NCI-H1105 treated with DMSO at 0.1 percent for 48 hours (cell line): ENCODE results near the gene XIRP1.

Experiments
- DNase-seq: peaks from one replicate; lab custom pipeline; 2025; lab: John Stamatoyannopoulos, UW

XIRP1 gene

GRCh38 chr3:39210078-39210477, 17.7 kb upstream of the XIRP1 start:
- no peak for DNase-seq

GRCh38 chr3:39209329-39209970, 17.1 kb upstream of the XIRP1 start:
- DNase-seq, result no peak

GRCh38 chr3:39208463-39209055, 16.2 kb upstream of the XIRP1 start:
- no peak for DNase-seq

- DNase-seq, result peak; percentile 4
Measured at GRCh38 chr3:39207361-39208186, 15.2 kb upstream of the XIRP1 start.

GRCh38 chr3:39205919-39206516, 13.6 kb upstream of the XIRP1 start:
- no peak for DNase-seq

GRCh38 chr3:39205131-39205530, 12.7 kb upstream of the XIRP1 start:
- no peak for DNase-seq

- no peak for DNase-seq
Measured at GRCh38 chr3:39203860-39204259, 11.5 kb upstream of the XIRP1 start.

GRCh38 chr3:39203402-39203801, 11.0 kb upstream of the XIRP1 start:
- DNase-seq, result no peak

- DNase-seq, result no peak
Measured at GRCh38 chr3:39202094-39202493, 9.7 kb upstream of the XIRP1 start.

GRCh38 chr3:39196671-39197356, 4.4 kb upstream of the XIRP1 start:
- peak; percentile 67 for DNase-seq

- DNase-seq, result no peak
Measured at GRCh38 chr3:39196034-39196433, 3.6 kb upstream of the XIRP1 start.

GRCh38 chr3:39193391-39193790, 996 bp upstream of the XIRP1 start:
- DNase-seq, result no peak

GRCh38 chr3:39191773-39192172, 622 bp downstream of the XIRP1 start:
- DNase-seq, result no peak

GRCh38 chr3:39191111-39191510, 1.3 kb downstream of the XIRP1 start:
- DNase-seq, result no peak

GRCh38 chr3:39190281-39191025, 1.9 kb downstream of the XIRP1 start:
- DNase-seq, result no peak

- DNase-seq, result peak; percentile 54
Measured at GRCh38 chr3:39189959-39190269, 2.5 kb downstream of the XIRP1 start.

- no peak for DNase-seq
Measured at GRCh38 chr3:39189150-39189958, 3.0 kb downstream of the XIRP1 start.

- no peak for DNase-seq
Measured at GRCh38 chr3:39188271-39189149, 3.9 kb downstream of the XIRP1 start.

GRCh38 chr3:39187372-39188155, 4.8 kb downstream of the XIRP1 start:
- DNase-seq, result no peak
